NT2/D1 (cell line): ENCODE results near the gene CACNA1C.

Experiments used
- SUZ12 ChIP-seq: IDR thresholded peaks from 2 replicates; pipeline ENCODE4 v1.6.1; 2011; ENCODE audit not compliant: insufficient read length, insufficient read depth; ENCODE audit errors: extremely low read depth
- YY1 ChIP-seq: IDR thresholded peaks from 2 replicates; pipeline ENCODE4 v1.6.1; 2011; ENCODE audit not compliant: insufficient read length, insufficient read depth
- ZNF274 ChIP-seq: IDR thresholded peaks from 2 replicates; pipeline ENCODE4 v1.6.1; 2011; ENCODE audit warnings: mild to moderate bottlenecking, low read depth, low read length

DNA sequence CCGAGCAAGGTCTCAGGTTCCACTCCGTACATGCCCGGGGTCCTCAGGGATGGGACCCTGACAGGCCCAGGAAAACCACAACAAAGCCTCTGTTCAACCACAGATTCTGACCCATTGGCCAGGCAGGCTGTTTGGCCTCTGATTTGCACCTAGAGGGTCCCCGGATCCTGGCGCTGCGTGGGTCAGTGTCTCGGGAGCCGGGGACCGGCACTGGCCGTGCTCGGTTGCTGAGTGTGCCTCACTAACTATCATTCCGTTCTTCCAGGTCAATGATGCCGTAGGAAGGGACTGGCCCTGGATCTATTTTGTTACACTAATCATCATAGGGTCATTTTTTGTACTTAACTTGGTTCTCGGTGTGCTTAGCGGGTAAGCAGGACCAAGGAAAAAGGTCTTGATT lies 451.8 kb downstream of the CACNA1C start:
- TF ChIP-seq YY1 (no peak), ZNF274 (no peak), SUZ12 (no peak)
